ENCODE measurements around the gene ATP1A3. TPM values are rescaled to one million over a fixed set of nuclear protein-coding genes. Genes with fewer than 3 reads are reported as not detected.
A peak's percentile ranks its signal among the peaks of the same experiment; 100 is the strongest.
"Not testable (repeated sequence)": the region's sequence is repeated elsewhere in the genome, so short reads cannot be mapped to it uniquely, and the experiment has no call there.

Gene ATP1A3
- polyA plus RNA-seq, 1 of the 3 experiments (the other 2 are of a cell fraction), result 0.77 TPM

GRCh38 chr19:42037649-42038048 lies 43.6 kb upstream of the ATP1A3 start:
- Histone ChIP-seq H3K4me2 (no peak overlapping the region), H3K9me3 (no peaks in the 10 kb centered on the region), H2AFZ (ENCODE audit: low read depth) (no peak overlapping the region), H3K9ac (no peak overlapping the region), H3K4me3 (ENCODE audit: low read depth in 2 of 2, low read length in 1 of 2) (no peak overlapping the region), H4K20me1 (ENCODE audit: insufficient read depth) (no peaks in the 10 kb centered on the region), H3K36me3 (replicated peaks in 1 of 2; ENCODE audit: control insufficient read depth in 1 of 2, insufficient read depth in 2 of 2, low read length in 1 of 2) (no peaks in the 10 kb centered on the region), H3K27ac (ENCODE audit: low read depth in 2 of 2, low read length in 1 of 2) (no peak overlapping the region), H3K27me3 (ENCODE audit: insufficient read depth) (0 out of 2 replicates have a peak, but pooled peaks cover 3% of the 10 kb centered on the region), H3K9me2 (no peaks in the 10 kb centered on the region), H3K79me2 (ENCODE audit: insufficient read depth) (no peaks in the 10 kb centered on the region), H3F3A (replicated peaks; ENCODE audit: insufficient read depth) (no peaks in the 10 kb centered on the region), H3K4me1 (ENCODE audit: control insufficient read depth in 1 of 2, insufficient read depth in 2 of 2, low read depth in 1 of 2, low read length in 1 of 2) (no peaks in the 10 kb centered on the region)
- no peak for TF ChIP-seq FOSL2 (IDR thresholded peaks at IDR 0.05; ENCODE audit: borderline replicate concordance, low read depth)
- ChIA-PET POLR2A (interaction anchor here (0.5 to 1.1 kb wide), 3 partner anchors 42 to 107 kb away, joined by 3 to 4 read pairs (median 3); no protein-coding TSS in a partner anchor), CTCF (interaction anchor here (0.9 to 2.1 kb wide), 4 partner anchors 9 to 242 kb away, joined by 3 to 10 read pairs (median 8); no protein-coding TSS in a partner anchor)
- no peak for DNase-seq
- 59% methylated on average over 5 of the region's 5 CpGs for WGBS (ENCODE audit: low lambda C conversion rate)

GRCh38 chr19:42034640-42035391 lies 40.8 kb upstream of the ATP1A3 start:
- ChIA-PET POLR2A (interaction anchor here (0.8 to 1.3 kb wide), 3 partner anchors 11 to 42 kb away, joined by 3 to 5 read pairs (median 4); no protein-coding TSS in a partner anchor), CTCF (interaction anchor here (0.6 to 2.6 kb wide), 47 partner anchors 9 to 270 kb away, joined by 3 to 25 read pairs (median 4); no protein-coding TSS in a partner anchor)
- H3K4me3 ChIP-seq (ENCODE audit: low read depth in 2 of 2, low read length in 1 of 2), result peak overlapping the region in 1 of 2 experiments; percentile 54; a peak in 1 of 4 replicates
- H3K9me3 ChIP-seq; H3K36me3 ChIP-seq (replicated peaks in 1 of 2; ENCODE audit: control insufficient read depth in 1 of 2, insufficient read depth in 2 of 2, low read length in 1 of 2); H3F3A ChIP-seq (replicated peaks; ENCODE audit: insufficient read depth); H3K27me3 ChIP-seq (ENCODE audit: insufficient read depth); H3K9ac ChIP-seq; H3K27ac ChIP-seq (ENCODE audit: low read depth in 2 of 2, low read length in 1 of 2); H3K79me2 ChIP-seq (ENCODE audit: insufficient read depth); H3K4me1 ChIP-seq (ENCODE audit: control insufficient read depth in 1 of 2, insufficient read depth in 2 of 2, low read depth in 1 of 2, low read length in 1 of 2); H4K20me1 ChIP-seq (ENCODE audit: insufficient read depth); H3K9me2 ChIP-seq: not testable (repeated sequence)
- H3K4me2 ChIP-seq, result peak overlapping the region; percentile 72
- H2AFZ ChIP-seq (ENCODE audit: low read depth), result peak overlapping the region; percentile 17; the same call in 1 of the 2 replicates
- DNase-seq, result peak; percentile 86
- WGBS (ENCODE audit: low lambda C conversion rate), result 32% methylated on average over 17 of the region's 17 CpGs
- TF ChIP-seq CTCF (IDR thresholded peaks at IDR 0.05), result peak; percentile 92
- TF ChIP-seq SMC3 (IDR thresholded peaks at IDR 0.05; ENCODE audit: low read depth, low read length), result peak; percentile 41; the same call in 1 of the 2 replicates
- TF ChIP-seq RAD21 (IDR thresholded peaks at IDR 0.05; ENCODE audit: low read length), result peak; percentile 78

- no peaks in the 10 kb centered on the region for H3K79me2 ChIP-seq (ENCODE audit: insufficient read depth)
- H2AFZ ChIP-seq (ENCODE audit: low read depth), result no peak overlapping the region
- TF ChIP-seq ZBTB33 (IDR thresholded peaks at IDR 0.05; ENCODE audit: borderline replicate concordance, low read depth) (no peak), SMC3 (IDR thresholded peaks at IDR 0.05; ENCODE audit: low read depth, low read length) (no peak), GABPA (IDR thresholded peaks at IDR 0.05; ENCODE audit: low read depth) (no peak), POLR2AphosphoS5 (IDR thresholded peaks at IDR 0.05; ENCODE audit: low read depth, low read length) (no peak), CHD2 (IDR thresholded peaks at IDR 0.05; ENCODE audit: low read length, partially characterized antibody) (no peak), YY1 (IDR thresholded peaks at IDR 0.05; ENCODE audit: low read depth) (no peak), JUND (IDR thresholded peaks at IDR 0.05) (no peak)
- DNase-seq, result no peak
- no peaks in the 10 kb centered on the region for H3K36me3 ChIP-seq (replicated peaks in 1 of 2; ENCODE audit: control insufficient read depth in 1 of 2, insufficient read depth in 2 of 2, low read length in 1 of 2)
- H3K4me2 ChIP-seq, result no peak overlapping the region
- H3K27ac ChIP-seq (ENCODE audit: low read depth in 2 of 2, low read length in 1 of 2), result no peak overlapping the region
- CTCF ChIA-PET, result interaction anchor here (0.5 to 2.4 kb wide), 6 partner anchors 13 to 174 kb away, joined by 3 to 19 read pairs (median 12); partner anchors contain the start of gene RPS19
- H3K9ac ChIP-seq, result no peak overlapping the region
- H3K9me3 ChIP-seq, result no peaks in the 10 kb centered on the region
- H3F3A ChIP-seq (replicated peaks; ENCODE audit: insufficient read depth), result no peaks in the 10 kb centered on the region
- POLR2A ChIA-PET, result no interaction called here
- no peaks in the 10 kb centered on the region; the same call in 1 of the 2 replicates for H3K27me3 ChIP-seq (ENCODE audit: insufficient read depth)
- no peaks in the 10 kb centered on the region for H3K4me1 ChIP-seq (ENCODE audit: control insufficient read depth in 1 of 2, insufficient read depth in 2 of 2, low read depth in 1 of 2, low read length in 1 of 2)
- H4K20me1 ChIP-seq (ENCODE audit: insufficient read depth), result no peaks in the 10 kb centered on the region
- H3K4me3 ChIP-seq (ENCODE audit: low read depth in 2 of 2, low read length in 1 of 2), result no peak overlapping the region
- H3K9me2 ChIP-seq, result no peaks in the 10 kb centered on the region
- 66% methylated on average over 5 of the region's 5 CpGs for WGBS (ENCODE audit: low lambda C conversion rate)
Observed at GRCh38 chr19:42033413-42033812, 39.4 kb upstream of the ATP1A3 start.

Data from SK-N-SH (cell line).